ENCODE measurements around the gene HMCN2.

DNA sequence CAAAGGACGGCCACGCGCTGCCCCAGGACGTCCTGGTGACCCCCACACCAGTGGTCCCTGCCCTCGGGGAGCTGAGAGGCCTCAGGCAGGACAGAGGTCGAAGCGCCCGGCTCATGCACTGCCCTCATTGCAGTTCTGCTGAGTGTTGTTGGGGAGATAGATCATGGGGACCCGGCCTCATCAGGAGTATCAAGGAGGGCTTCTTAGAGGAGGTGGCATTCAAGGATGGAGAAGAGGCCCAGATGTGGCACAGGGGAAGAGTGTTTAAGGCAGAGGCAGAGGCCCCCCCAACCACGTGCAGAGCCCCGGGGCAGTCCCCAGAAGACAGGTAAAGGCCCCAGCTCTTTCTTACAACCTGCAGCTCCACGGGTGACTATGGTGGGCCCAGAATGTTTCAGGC, 205.4 kb downstream of the HMCN2 start:
- TF ChIP-seq, protein P1, sequence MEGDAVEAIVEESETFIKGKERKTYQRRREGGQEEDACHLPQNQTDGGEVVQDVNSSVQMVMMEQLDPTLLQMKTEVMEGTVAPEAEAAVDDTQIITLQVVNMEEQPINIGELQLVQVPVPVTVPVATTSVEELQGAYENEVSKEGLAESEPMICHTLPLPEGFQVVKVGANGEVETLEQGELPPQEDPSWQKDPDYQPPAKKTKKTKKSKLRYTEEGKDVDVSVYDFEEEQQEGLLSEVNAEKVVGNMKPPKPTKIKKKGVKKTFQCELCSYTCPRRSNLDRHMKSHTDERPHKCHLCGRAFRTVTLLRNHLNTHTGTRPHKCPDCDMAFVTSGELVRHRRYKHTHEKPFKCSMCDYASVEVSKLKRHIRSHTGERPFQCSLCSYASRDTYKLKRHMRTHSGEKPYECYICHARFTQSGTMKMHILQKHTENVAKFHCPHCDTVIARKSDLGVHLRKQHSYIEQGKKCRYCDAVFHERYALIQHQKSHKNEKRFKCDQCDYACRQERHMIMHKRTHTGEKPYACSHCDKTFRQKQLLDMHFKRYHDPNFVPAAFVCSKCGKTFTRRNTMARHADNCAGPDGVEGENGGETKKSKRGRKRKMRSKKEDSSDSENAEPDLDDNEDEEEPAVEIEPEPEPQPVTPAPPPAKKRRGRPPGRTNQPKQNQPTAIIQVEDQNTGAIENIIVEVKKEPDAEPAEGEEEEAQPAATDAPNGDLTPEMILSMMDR (IDR thresholded peaks at IDR 0.05; ENCODE audit: poor library complexity), result no peak
- TF ChIP-seq EZH2 (IDR thresholded peaks at IDR 0.05; ENCODE audit: borderline replicate concordance) (no peak), EZH2phosphoT487 (IDR thresholded peaks at IDR 0.05; ENCODE audit: low read depth, severe bottlenecking, unreplicated experiment) (no peak)

Data from hepatocyte (in vitro differentiated cells).